ENCODE data around the gene PHLDA3. TPM values are rescaled to one million over a fixed set of nuclear protein-coding genes. Genes with fewer than 3 reads are reported as not detected.

Gene PHLDA3
- total RNA-seq (2014; rRNA removed; shearing (Covaris generic)): 3.4 and 4.1 TPM in 2 replicates

DNA sequence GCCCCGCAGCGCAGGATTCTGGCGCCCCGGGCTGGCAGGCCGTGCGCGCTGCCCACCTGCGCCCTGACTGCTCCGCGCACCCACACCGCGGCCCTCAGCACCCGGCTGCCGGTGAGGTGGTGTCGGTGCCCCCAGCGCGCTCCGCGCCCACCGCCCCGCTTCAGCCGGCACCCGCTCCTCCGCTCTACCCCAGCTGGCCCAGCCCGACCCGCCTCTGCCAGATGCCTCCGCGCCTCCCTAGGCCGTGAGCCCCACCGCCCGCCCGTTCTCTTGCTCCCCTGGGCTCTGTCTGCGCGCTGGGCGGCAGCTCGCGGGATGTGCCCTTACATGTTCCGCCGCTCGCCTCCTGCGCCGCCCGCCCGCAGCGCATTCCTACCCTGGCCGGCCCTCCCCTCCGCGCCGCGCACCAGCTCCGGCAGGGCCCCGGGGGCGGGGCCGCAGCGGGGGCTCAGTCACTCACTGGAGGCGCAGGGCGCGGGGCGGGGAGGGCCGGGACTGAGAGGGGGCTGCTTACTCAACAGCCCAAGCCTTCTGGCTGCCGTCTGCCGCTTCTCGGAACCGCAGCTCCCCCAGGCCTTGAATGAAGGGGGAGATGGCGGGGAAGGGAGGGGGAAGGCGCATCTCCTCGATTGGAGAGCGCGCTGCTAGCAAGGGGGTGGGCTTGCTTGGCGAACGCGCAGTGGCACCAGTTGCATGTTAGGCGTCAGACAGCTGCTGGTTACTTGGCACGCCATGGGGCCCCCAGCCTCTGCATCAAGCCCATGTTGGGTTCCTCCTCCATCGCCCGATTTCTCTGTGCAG is at the start of gene PHLDA3:
Gene PHLDA3, minus strand, starts transcription at position 345 of the 801 bp plus-strand sequence. CDS start 402 bp downstream, outside the sequence.
- DNase-seq: peak; percentile 95
- Histone ChIP-seq H3K27me3 (ENCODE audit: control insufficient read depth, insufficient read depth, low read length) (peaks cover 46% of the 10 kb centered on the region), H3K4me3 (ENCODE audit: insufficient read depth, low read depth, low read length) (peak within 1 kb of the TSS; percentile 67), H3K36me3 (replicated peaks; ENCODE audit: control insufficient read depth, insufficient read depth, low read length) (peaks cover 14% of the 10 kb centered on the region)

- Histone ChIP-seq H3K36me3 (replicated peaks; ENCODE audit: control insufficient read depth, insufficient read depth, low read length) (no peaks in the 10 kb centered on the region), H3K4me3 (ENCODE audit: insufficient read depth, low read depth, low read length) (no peak overlapping the region), H3K27me3 (ENCODE audit: control insufficient read depth, insufficient read depth, low read length) (no peaks in the 10 kb centered on the region; the same call in 1 of the 2 replicates)
- DNase-seq: no peak
These were observed 49.1 kb upstream of the PHLDA3 start for GRCh38 chr1:201518071-201518470.

- Histone ChIP-seq H3K4me3 (ENCODE audit: insufficient read depth, low read depth, low read length) (no peak overlapping the region), H3K36me3 (replicated peaks; ENCODE audit: control insufficient read depth, insufficient read depth, low read length) (no peaks in the 10 kb centered on the region), H3K27me3 (ENCODE audit: control insufficient read depth, insufficient read depth, low read length) (no peaks in the 10 kb centered on the region; the same call in 1 of the 2 replicates)
- DNase-seq: no peak
These were observed 48.6 kb upstream of the PHLDA3 start for GRCh38 chr1:201517631-201518030.

- H3K36me3 ChIP-seq (replicated peaks; ENCODE audit: control insufficient read depth, insufficient read depth, low read length): no peaks in the 10 kb centered on the region
- no peak overlapping the region for H3K4me3 ChIP-seq (ENCODE audit: insufficient read depth, low read depth, low read length)
- no peak for DNase-seq
- no peaks in the 10 kb centered on the region; the same call in 1 of the 2 replicates for H3K27me3 ChIP-seq (ENCODE audit: control insufficient read depth, insufficient read depth, low read length)
These were observed 47.6 kb upstream of the PHLDA3 start for GRCh38 chr1:201516511-201517127.

DNA sequence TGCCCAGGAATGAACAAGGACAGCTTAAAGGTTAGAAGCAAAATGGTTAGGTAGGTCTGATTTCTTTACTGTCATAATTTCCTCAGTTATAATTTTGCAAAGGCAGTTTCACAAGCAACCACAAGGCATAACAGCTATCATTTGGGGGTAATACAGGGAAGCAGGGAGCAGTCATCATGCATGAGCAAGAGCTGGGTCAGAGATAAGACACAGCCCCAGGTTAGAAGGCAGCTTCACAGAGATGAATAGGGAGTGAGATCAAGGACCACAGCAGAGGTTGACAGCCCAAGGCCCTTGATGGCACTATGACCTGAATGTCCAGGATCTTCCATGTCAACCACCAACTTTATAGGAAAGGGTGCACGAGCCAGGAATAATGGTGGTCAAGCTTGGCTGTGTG is 46.9 kb upstream of the PHLDA3 start:
- H3K27me3 ChIP-seq (ENCODE audit: control insufficient read depth, insufficient read depth, low read length): no peaks in the 10 kb centered on the region; the same call in 1 of the 2 replicates
- no peak for DNase-seq
- H3K36me3 ChIP-seq (replicated peaks; ENCODE audit: control insufficient read depth, insufficient read depth, low read length): no peaks in the 10 kb centered on the region
- H3K4me3 ChIP-seq (ENCODE audit: insufficient read depth, low read depth, low read length): no peak overlapping the region

- no peak for DNase-seq
- Histone ChIP-seq H3K27me3 (ENCODE audit: control insufficient read depth, insufficient read depth, low read length) (no peaks in the 10 kb centered on the region; the same call in 1 of the 2 replicates), H3K36me3 (replicated peaks; ENCODE audit: control insufficient read depth, insufficient read depth, low read length) (no peaks in the 10 kb centered on the region), H3K4me3 (ENCODE audit: insufficient read depth, low read depth, low read length) (no peak overlapping the region)
These were observed 46.2 kb upstream of the PHLDA3 start for GRCh38 chr1:201515062-201515750.

DNA sequence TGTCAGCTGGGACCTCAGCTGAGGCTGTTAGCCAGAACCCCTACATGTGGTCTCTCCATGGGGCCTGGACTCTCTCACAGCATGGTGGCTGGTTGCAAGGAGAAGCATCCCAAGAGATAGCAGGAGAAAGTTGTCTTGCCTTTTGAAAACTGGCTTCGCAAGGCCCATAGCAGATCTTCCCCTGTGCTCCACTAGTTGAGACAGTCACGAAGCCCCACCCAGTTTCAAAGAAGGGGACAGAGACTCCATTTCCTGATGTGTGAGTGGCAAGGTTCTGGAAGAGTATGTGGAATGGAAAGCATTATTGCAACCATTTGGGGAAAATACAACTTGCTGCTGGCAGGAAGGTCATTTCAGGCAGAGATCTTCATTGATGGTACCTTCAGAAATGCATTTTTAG is 45.5 kb upstream of the PHLDA3 start:
- Histone ChIP-seq H3K36me3 (replicated peaks; ENCODE audit: control insufficient read depth, insufficient read depth, low read length) (no peaks in the 10 kb centered on the region), H3K27me3 (ENCODE audit: control insufficient read depth, insufficient read depth, low read length) (no peaks in the 10 kb centered on the region; the same call in 1 of the 2 replicates), H3K4me3 (ENCODE audit: insufficient read depth, low read depth, low read length) (no peak overlapping the region)
- DNase-seq: no peak

- DNase-seq: no peak
- Histone ChIP-seq H3K4me3 (ENCODE audit: insufficient read depth, low read depth, low read length) (no peak overlapping the region), H3K27me3 (ENCODE audit: control insufficient read depth, insufficient read depth, low read length) (no peaks in the 10 kb centered on the region; the same call in 1 of the 2 replicates), H3K36me3 (replicated peaks; ENCODE audit: control insufficient read depth, insufficient read depth, low read length) (no peaks in the 10 kb centered on the region)
These were observed 44.7 kb upstream of the PHLDA3 start for GRCh38 chr1:201513498-201514243.

- no peaks in the 10 kb centered on the region for H3K36me3 ChIP-seq (replicated peaks; ENCODE audit: control insufficient read depth, insufficient read depth, low read length)
- H3K27me3 ChIP-seq (ENCODE audit: control insufficient read depth, insufficient read depth, low read length): no peaks in the 10 kb centered on the region; the same call in none of the 2 replicates
- DNase-seq: peak; percentile 77
- H3K4me3 ChIP-seq (ENCODE audit: insufficient read depth, low read depth, low read length): no peak overlapping the region
These were observed 43.1 kb upstream of the PHLDA3 start for GRCh38 chr1:201511941-201512539.

DNA sequence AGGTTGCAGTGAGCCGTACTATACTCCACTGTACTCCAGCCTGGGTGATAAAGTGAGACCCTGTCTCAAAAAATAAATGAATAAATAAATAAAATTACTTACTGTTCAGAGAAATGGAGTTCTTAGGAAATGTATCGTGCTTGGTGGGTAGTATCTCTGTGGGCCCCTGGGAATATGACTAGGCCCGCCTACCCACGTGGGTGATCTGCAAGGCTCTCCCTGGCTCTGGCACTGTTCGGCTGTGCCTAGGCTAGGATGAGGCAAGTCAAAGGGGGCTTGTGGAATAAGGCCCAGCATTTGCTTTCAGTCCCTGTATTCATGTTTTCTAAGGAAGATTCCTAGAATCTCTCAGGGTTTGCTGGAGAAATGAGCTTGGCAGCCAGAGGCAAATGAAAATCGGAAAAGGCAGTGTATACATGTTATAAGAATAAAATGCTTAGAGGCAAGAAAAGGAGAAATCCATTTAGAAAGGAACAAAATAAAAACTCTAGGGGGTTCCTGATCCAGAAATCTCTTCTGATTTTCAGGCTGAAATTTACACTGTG is 42.5 kb upstream of the PHLDA3 start:
- Histone ChIP-seq H3K4me3 (ENCODE audit: insufficient read depth, low read depth, low read length) (no peak overlapping the region), H3K36me3 (replicated peaks; ENCODE audit: control insufficient read depth, insufficient read depth, low read length) (no peaks in the 10 kb centered on the region), H3K27me3 (ENCODE audit: control insufficient read depth, insufficient read depth, low read length) (no peaks in the 10 kb centered on the region; the same call in none of the 2 replicates)
- no peak for DNase-seq

DNA sequence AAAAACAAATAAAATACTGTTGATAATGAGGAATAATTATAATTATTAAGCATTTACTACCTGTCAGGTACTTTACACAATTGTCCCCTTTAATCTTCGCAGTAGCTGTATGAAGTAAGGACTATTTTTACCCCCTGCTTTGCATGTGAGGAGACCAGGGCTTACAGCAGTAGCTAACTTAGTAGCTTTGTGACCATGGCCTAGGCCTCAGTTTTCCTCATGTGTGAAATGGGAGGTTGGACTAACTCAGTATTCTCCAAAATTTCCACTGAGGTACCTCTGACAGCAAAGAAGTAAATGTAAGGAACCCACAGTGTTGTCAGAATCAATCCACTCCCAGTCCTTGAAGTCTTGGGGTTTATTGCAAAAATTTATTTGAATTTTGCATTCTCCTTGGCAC is 41.7 kb upstream of the PHLDA3 start:
- no peak overlapping the region for H3K4me3 ChIP-seq (ENCODE audit: insufficient read depth, low read depth, low read length)
- no peaks in the 10 kb centered on the region for H3K36me3 ChIP-seq (replicated peaks; ENCODE audit: control insufficient read depth, insufficient read depth, low read length)
- no peaks in the 10 kb centered on the region; the same call in none of the 2 replicates for H3K27me3 ChIP-seq (ENCODE audit: control insufficient read depth, insufficient read depth, low read length)
- DNase-seq: no peak

DNA sequence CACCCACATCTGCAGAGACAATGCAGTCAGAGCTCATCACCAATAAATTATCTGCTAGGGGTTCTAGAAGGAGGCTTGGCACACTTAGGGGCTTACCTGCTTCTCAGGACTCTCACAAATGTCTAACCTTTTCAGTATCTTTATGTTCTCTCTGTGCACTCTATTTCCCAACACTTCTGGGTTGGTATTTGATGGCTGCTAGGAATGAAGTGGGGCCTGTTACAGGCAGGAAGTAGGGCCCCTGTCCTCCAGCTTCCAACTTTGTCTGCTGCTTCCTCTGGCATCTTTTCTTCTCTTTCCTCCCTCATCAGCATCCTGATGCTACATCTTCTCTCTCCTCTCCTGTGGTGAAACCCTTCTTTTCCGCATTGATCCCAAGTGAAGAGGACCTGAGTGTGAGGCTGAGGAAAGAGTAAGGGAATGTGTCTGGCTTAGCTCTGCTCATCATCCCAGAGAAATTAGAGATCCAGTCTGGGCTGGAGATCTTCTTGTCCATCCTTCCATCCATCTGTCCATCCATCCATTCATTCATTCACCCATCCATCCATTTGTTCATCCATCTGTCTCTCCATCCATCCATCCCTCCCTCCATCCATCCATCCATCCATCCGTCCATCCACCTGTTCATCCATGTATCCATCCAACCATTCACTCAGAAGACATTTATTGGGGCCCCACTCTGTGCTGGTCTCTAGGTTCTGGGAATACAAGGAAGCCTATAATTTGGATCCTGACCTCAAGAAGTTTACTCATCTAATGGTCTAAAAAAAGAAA is 40.8 kb upstream of the PHLDA3 start:
- no peak for DNase-seq
- Histone ChIP-seq H3K36me3 (replicated peaks; ENCODE audit: control insufficient read depth, insufficient read depth, low read length) (no peaks in the 10 kb centered on the region), H3K4me3 (ENCODE audit: insufficient read depth, low read depth, low read length) (no peak overlapping the region), H3K27me3 (ENCODE audit: control insufficient read depth, insufficient read depth, low read length) (no peaks in the 10 kb centered on the region; the same call in none of the 2 replicates)

GRCh38 chr1:201508809-201509208 is 39.8 kb upstream of the PHLDA3 start:
- no peaks in the 10 kb centered on the region; the same call in 1 of the 2 replicates for H3K27me3 ChIP-seq (ENCODE audit: control insufficient read depth, insufficient read depth, low read length)
- no peaks in the 10 kb centered on the region for H3K36me3 ChIP-seq (replicated peaks; ENCODE audit: control insufficient read depth, insufficient read depth, low read length)
- DNase-seq: no peak
- H3K4me3 ChIP-seq (ENCODE audit: insufficient read depth, low read depth, low read length): no peak overlapping the region
